GM19043 (cell line): ENCODE measurements around the gene FOXL1.
A peak's percentile ranks its signal among the peaks of the same experiment; 100 is the strongest.

Experiments
- ATAC-seq: cut with Tn5 transposase; IDR thresholded peaks from one replicate; pipeline ENCODE4 v1.9.1; 2021; ENCODE audit warnings: low read depth; ENCODE audit not compliant: unreplicated experiment

FOXL1 gene

DNA sequence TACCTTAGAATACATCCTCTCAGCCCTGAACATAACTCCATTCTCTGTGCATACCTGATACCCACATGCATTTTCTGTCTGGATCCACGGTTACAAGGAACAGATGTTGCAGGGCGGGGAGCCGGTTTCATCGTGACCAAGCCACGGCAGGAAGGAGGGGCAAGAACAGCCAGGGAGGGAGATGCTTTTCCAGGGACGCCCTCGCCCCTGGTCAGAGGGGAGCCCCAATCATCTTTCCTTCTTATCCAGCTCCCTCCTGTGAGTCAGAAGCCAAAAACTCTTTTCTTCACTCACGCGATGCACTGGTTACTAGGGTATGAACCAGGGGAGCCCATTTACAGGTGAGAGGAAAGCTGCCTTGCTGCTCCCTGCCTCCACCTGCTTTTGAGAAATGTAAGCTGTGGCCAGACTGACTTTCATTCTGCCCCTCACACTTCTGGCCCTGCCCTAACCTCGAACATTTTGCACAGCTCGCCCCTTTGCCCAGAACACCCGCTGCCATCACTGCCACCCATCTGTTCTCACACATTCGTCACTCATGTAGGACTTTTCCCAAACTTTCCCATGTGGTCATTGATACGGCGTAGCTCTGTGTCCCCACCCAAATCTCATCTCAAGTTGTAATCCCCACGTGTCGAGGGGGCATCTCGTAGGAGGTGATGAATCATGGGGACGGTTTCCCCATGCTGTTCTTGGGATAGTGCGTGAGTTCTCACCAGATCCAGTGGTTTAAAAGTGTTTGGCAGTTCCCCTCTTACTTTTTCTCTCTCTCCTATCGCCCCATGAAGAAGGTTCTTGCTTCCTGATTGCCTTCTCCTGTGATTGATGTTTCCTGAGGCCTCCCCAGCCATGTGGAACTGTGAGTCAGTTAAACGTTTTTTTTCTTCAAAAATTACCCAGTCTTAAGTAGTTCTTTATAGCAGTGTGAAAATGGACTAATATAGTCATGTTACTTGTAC is 20.5 kb downstream of the FOXL1 start:
- ATAC-seq = no peak

DNA sequence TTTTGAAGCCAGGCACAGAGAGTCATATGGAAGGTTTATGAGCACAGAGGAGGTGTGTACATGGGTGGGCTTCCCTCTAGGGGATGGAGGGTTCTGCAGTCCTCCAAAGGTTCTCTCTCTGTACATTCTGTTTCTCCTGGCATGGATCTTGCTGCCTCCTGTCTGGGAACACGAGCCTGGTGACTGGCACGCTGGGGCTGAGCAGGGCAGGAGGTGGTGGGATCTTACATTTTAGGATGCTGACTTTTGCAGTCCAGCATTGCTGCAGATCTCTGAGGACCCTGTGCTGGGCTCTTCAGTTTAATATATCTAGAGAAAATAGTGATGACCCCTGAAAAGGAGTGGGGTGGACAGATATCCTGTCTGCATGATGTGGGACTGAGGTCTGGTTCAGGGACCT is 23.0 kb downstream of the FOXL1 start:
- ATAC-seq = no peak

DNA sequence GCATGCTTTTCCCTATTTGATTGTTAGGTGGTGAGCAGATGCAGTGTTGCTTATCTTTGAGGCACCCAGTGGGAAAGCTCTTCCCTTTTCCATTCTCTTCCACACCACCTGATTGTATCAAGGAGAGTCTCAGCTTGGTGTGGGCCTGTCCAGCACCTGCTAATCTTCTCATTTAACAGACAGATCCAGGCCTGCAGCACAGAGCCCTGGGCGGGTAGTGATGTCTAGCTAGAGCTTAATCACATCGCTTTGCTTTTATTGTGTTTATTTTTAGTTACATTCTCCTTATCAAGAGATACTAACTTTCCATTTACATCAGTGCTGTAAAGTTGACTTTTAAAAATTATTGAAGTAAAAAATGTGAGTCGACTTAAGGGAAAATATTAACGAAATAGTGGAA is 24.2 kb downstream of the FOXL1 start:
- ATAC-seq = no peak

DNA sequence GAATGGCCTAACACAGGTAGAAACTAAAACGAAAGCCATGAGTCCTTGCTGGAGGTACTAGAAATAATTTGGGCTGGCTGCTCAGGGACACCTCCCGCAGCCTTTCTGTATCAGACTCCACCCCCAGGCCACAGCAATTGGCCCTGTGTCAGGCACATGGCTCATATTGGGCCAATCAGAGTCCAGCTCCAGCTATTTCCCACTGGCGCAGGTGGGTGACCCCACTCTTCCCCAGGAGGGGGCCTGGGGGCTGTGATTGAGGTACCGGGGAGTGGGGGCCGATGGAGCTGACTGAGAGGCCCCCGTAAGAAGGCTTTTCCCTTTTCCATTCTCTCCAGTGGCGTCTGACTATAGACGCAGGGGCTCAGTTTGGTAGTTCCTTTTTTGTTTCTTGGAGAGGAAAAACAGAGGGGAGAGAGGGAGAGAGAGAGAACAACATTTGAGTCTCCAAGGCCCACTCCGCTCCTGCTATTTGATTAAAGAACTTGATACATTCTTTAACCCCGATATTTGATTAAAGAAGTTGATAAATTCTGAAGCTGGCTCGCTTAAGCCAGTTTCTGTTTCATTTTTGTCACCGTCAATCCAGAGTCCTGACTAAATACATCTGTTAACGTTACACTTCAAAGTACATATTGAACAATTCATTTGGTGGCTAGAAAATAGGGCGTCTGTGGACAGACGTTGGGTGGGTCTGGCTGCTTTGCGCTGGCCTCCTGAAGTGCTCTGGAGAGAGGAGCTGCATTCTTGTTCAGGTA is 26.3 kb downstream of the FOXL1 start:
- ATAC-seq = peak; percentile 70

DNA sequence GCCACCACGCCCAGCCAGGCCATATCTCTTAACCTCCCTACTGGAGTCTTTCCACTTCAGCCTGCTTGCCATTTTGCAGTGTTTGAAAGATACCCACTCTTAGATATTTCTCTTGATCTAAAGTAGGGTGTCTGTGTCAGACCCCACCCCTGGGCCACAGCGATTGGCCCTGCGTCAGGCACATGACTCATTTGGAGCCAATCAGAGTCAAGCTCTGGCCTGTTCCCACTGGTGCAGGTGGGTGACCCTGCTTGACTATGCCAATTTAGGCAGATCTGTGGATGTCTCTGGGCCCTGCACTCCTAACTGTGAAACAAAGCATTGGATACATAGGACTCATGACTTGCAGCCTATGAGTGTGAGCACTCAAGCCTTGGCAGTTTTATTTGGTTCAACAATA is 27.6 kb downstream of the FOXL1 start:
- ATAC-seq = no peak

DNA sequence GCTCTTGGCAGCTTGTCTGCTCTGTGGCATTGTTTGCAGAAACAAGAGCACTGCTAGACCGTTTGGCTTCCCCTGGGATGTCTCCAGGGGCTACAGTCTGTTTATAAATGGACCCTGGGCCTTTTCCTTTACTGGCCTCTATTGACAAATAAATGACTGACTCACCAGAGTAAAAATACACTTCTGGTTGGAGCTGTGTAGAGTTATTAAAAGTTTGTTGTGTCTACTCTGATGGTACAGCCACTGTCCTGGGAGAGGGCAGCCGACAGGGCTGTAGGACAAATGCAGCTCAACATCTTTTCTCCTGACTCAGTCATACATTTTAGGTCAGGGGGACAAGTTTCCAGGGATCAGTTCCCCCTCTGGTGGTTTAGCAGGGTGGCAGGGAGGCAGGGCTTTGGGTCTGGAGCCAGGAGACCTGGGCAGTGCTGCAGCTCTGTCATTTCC is 30.0 kb downstream of the FOXL1 start:
- ATAC-seq = no peak

DNA sequence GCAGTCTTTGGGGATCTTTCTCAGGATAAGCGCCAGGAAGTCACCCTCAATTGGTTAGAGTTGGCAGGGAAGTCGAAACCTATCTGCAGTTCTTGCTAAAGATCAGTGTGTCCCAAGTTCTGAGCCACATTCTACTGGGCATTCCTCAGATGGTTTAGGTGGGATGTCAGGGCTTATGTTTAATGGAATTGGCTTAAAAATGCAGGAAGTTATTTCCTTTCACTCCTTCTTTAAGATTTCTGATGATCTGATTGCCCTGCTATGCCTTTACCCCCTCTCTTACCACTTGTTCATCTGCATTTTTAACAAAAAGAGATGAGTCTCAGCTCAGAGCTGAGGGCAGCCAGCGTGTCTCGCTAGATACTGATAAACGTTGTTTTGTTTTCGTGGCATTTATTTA is 30.8 kb downstream of the FOXL1 start:
- ATAC-seq = no peak

DNA sequence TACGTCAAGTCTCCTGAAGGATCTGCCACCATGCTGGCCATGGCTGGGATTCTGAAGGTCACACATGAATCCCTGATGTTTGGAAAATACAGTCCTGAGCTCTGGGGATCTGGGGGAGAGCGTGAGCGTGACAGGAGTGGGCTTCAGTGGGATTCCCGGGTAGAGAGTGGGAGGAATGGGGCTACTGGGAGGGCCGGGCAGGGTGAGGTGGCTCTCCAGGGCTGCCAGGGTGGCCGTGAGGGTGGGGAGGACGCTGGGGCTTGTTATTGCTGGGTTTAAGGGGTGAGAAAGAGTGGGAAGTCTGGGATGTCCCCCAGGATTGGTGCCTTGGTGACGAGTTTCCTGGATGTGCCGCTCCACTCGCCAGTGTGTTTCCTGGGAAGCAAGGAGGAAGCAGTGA is 31.3 kb downstream of the FOXL1 start:
- ATAC-seq = no peak

DNA sequence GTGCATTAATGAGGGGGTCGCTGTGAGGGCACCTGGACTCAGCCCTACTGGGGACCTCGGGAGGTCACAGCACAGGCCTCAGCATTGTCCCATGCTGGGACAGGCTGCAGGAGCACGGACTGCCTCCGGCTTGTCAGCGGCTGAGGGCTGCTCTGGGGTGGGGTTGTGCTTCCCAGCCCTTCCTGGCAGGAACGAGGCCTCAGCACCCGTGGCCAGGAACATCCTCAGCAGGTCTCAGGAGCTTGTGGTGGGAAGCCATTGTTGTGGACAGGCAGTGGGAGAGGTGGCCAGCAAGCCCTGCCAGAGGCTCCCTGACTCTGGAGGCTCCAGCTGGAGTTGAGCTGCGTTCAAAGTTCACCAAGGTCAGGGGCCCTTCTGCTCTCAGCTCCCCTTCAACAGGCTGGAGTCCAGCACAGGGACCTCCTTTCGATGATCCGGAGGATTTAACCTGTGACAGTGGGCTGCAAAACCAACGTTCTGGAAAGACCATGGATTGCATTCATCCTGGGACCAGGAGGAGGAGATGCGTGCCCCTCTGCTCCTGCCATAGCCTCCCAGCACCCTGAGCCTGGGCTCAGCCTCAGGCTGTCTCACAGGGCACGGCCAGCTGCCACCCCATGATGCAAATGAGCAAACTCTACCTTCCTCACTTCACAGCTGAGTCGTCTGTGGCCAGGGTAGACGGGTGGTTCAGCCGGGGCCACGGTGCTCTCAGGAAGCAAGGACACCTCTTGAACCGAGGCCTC is 32.6 kb downstream of the FOXL1 start:
- no peak for ATAC-seq

DNA sequence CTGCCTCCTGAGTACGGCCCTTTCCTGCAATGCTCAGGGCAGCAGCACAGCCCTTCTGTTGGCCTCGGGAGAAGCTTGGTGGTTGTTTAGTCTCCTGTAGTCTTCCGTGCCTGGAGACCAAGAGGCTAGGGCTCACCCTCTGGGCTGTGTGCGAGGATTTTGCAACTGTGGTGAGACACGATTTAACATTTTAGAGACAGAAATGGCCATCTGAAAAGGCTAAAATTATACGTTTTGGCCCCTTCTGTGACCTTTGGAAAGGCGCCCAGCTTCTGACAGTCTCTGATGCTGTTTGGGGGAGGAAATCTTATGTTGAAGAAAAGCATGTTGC is 33.1 kb downstream of the FOXL1 start:
- ATAC-seq = no peak

DNA sequence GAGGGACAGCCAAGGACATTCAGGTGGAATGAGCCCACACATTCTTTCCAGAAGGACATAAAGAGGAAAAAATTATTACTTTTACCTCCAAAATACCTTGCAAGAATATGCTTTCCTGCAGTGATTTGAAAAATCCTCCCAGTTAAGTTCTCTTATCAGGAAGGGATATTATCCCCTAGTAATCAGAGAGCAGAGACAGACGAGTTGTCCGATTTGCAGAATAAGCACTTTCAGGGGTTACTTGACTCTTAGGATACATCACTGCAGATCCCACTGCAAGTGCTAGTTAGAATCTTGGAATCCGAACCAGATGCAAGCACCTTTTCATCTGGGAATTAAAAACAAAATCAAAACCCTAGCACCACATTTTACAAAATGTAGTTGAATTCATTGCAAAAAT is 33.6 kb downstream of the FOXL1 start:
- no peak for ATAC-seq

DNA sequence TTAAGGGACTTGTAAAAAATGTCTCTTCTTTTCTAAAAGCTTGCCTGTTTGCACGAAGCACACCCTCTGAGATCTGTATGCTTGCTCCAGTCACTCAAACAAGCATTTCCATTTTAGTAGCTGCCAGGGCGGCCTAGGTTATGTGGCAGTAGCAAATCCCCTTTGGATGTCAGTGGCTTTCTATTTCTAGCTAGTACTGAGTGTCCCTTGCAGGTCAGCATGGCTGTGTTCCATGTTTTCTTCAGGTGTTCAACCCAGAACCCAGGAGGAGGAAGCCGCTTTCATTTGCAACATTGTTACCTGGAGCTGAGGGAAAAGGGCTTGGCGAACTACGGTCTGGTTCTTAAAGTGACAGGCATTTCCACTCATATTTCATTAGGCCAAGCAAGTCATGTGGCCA is 36.4 kb downstream of the FOXL1 start:
- no peak for ATAC-seq

DNA sequence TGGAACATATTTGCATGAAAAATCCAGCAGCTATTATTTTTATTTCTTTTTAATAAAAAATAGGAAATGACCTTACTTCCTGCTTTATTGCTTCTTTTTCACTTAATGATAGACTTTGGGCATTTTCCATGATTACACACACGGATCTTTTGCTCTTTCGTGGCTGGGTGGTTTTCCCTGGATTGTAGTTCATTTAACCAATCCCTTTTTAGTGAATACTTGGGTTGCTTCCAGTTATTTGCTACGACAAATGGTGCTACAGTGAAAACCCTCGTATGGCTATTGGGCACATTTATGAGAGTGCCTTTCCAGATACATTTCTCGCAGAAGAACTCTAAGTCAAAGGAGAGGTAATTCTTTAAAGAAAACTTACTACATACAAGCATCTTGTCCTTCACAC is 38.6 kb downstream of the FOXL1 start:
- no peak for ATAC-seq

DNA sequence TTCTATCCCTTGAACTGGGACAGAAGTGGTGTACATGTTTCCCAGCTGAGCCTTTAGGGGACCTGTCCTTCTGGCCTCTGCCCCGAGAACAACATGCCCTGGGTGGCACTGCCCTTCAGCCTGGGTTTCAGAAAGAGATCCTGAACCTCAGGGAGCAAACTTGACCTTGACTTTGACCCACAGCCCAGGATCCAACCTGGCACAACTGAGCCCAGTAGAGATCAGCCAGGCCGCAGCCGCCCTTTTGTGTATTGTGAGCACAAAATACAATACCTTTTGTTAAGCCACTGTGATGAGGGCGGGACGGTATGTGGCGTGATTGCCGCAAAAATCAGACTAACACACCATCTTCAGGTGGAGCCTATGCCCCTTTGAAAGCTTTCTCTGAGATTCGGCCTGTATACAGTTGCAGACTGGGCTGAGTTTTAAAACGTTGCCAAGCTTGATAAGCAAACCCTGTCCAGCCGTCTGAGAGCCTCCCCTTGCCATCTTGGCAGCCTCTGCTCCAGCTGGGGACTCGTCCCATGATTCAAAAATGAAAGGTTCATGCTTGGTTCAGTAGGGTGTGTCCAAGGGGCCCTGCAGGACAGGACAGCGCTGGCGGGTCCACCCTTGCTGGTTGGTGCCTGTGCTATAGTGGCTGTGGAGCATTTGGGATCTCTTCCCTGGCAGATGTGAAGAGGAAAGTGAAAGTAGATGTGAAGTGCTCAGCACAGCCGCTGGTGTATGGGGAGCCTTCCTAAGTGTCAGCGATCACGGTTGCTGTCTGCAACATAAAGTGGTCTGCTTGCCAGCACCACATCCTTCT is 40.3 kb downstream of the FOXL1 start:
- ATAC-seq = no peak

DNA sequence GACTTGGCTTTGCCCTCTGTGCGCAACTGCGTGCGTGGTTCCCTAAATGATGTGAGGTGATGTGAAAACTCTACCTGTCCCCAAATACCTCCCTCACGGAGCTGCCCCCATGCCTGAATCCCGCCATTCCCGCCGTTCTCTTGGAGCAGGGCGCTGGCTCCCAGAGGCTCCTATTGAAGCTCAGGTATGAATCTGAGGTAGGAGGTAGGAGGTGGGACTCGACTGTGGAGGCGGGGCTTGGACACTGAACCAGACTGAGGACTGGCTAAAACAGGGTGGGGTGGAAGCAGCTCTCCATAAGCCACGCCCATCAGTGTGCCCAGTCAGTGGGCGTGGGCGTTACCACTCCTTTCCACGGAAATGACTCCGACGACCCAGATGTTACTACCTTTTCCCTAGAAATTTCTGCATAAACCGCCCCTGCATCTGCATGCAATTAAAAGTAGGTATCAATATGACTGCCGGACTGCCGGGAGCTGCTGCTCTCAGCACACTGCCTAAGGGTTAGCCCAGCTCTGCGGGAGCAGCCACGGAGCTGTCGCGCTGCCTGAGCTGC is 41.0 kb downstream of the FOXL1 start:
- no peak for ATAC-seq

DNA sequence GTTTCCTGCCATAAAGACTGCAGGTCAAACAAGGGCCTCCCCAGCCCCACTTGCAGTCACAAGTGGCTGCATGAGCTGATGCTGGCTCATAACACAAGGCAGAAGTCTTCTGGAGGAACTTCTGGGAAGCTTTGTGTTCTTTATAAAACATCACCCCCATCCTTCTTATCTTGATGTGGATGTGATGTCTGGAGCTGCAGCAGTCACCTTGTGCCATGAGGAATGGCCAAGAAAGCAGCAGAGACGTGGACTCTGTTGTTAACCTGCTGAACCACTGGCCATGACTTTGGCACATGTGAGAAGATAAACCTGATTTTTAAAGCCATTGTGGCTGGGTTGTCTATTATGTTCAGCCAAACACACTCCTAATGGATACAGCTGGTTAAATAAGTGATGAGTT is 41.8 kb downstream of the FOXL1 start:
- ATAC-seq = no peak

DNA sequence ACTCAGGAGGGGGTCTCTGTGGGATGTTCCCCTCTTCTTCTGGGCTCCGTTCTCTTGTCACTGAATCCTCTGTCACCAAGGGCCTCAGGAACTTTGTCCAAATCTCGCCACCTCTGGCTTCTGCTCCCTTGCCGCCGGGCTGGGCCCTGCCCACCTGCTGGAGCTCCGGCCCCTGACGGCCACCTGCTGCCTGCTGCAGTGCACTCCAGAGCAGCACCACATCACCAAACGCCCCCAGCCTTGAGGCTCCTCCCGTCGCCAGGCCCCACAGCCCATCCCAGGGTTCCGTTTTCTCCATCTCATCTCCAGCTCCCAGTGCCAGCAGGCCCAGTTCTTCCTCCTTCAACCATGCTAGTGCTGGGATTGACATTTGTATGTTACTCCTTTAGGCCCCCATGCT is 43.6 kb downstream of the FOXL1 start:
- ATAC-seq = no peak

DNA sequence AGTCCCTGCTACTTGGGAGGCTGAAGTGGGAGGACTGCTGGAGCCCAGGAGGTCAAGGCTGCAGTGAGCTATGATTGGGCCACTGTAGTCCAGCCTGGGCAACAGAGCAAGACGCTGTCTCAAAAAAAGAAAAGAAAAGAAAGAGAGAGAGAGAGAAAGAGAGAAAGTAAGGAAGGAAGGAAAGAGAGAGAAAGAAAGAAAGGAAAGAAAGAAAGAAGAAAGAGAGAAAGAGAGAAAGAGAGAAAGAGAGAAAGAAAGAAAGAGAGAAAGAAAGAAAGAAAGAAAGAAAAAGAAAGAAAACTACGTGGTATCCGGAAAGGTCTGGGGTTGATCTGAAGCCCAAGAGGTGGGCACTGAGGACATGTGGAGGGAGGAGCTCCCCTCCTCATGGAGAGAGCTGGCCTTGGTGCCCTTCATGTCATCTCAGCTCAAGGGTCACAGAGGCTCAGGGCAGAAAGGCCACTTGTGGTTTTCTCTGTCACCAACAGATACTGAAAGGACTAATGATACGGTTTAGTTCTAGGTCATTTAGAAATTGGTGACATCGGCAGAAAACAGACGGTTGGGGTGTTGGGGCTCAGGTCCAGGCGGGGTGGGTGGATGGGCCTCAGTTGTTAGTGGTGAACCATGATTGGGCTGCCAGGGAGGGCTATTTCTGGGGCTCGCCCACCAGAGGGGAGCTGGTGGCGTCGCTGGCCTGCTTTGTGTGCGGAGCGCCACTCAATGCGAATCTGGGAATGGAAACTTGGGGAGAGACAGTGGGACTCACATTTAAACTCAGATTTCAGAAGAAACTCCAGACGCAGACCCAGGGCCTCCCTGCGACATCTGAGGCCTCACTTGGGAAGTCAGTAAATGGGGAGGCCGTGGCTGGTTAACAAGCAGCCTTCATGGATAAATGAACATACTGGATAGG is 44.6 kb downstream of the FOXL1 start:
- no peak for ATAC-seq

DNA sequence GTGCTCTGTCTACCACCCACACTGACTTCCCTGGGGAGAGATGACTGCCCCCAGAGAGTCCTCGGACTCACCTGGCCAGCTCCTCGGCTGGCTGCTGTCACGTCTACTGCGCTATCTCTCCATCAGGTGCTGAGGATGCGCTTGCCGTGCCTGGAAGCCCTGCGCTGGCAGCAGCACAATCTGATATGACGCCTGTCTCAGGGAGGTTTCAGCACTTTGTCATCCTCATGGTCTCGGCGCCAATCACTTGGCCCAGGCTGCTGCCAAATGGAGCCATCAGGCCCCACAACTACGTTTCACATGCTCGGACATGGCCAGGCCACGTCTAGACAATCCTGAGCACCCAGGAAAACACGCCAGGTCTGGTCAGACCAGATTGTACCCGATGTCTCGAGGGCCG is 46.7 kb downstream of the FOXL1 start:
- no peak for ATAC-seq
